HepG2 (cell line): ENCODE results near the gene TNFRSF18. TPM values are rescaled to one million over a fixed set of nuclear protein-coding genes. Genes with fewer than 3 reads are reported as not detected.

ENCODE experiments used
- E2F1 ChIP-seq: sonication (generic); formaldehyde crosslinking; IDR thresholded peaks from 2 replicates; pipeline ENCODE4 v1.5.0; 2020; ENCODE audit warnings: missing genetic modification reagents
- HNF4A ChIP-seq: sonication (generic); formaldehyde crosslinking; IDR thresholded peaks from 2 replicates; pipeline ENCODE4 v1.4.0; 2020; ENCODE audit warnings: missing genetic modification reagents
- HNRNPL ChIP-seq: fragments of 200-400 bp; formaldehyde crosslinking; IDR thresholded peaks from 2 replicates; pipeline ENCODE4 v1.6.1; 2017; ENCODE audit warnings: mild to moderate bottlenecking, low read depth, low read length
- MED13 ChIP-seq: sonication (generic); formaldehyde crosslinking; IDR thresholded peaks from 2 replicates; pipeline ENCODE4 v1.5.0; 2020; ENCODE audit warnings: missing genetic modification reagents
- MXD4 ChIP-seq: IDR thresholded peaks from 2 replicates; pipeline ENCODE4 v1.6.1; 2016; ENCODE audit warnings: mild to moderate bottlenecking, missing biosample characterization, missing genetic modification reagents
- MYC ChIP-seq: sonication (generic); formaldehyde crosslinking; IDR thresholded peaks from 2 replicates; pipeline ENCODE4 v1.9.0; 2021; ENCODE audit warnings: missing genetic modification reagents, borderline replicate concordance
- NFYB ChIP-seq: sonication (generic); formaldehyde crosslinking; IDR thresholded peaks from 2 replicates; pipeline ENCODE4 v1.4.0; 2020; ENCODE audit warnings: missing genetic modification reagents
- NONO ChIP-seq, 2 experiments: fragments of 450-650 bp in 1 of 2; sonication (generic) in 1 of 2; formaldehyde crosslinking in 1 of 2; IDR thresholded peaks in 1 of 2; conservative IDR thresholded peaks in 1 of 2; 2 replicates each; pipeline versions ENCODE4 v1.6.1 to v1.8.0; 2017 to 2022; ENCODE audit warnings: mild to moderate bottlenecking in 1 of 2, missing genetic modification reagents in 1 of 2, moderate library complexity in 1 of 2
- PHF5A ChIP-seq: IDR thresholded peaks from one replicate; pipeline ENCODE4 v1.6.1; 2018; ENCODE audit warnings: low read depth, missing genetic modification reagents; ENCODE audit not compliant: unreplicated experiment
- SP5 ChIP-seq: IDR thresholded peaks from 2 replicates; pipeline ENCODE4 v1.6.1; 2016; ENCODE audit warnings: low read depth, borderline replicate concordance
- THAP7 ChIP-seq: sonication (generic); formaldehyde crosslinking; IDR thresholded peaks from 2 replicates; pipeline ENCODE4 v1.8.1; 2023; ENCODE audit warnings: mild to moderate bottlenecking, missing genetic modification reagents
- ZBTB49 ChIP-seq: sonication (generic); formaldehyde crosslinking; IDR thresholded peaks from 2 replicates; pipeline ENCODE4 v1.4.0; 2020; ENCODE audit warnings: missing genetic modification reagents, borderline replicate concordance
- ZC3H13 ChIP-seq: sonication (generic); formaldehyde crosslinking; IDR thresholded peaks from 2 replicates; pipeline ENCODE4 v1.8.1; 2023; ENCODE audit warnings: mild to moderate bottlenecking, missing genetic modification reagents, moderate library complexity
- ZFY ChIP-seq: sonication (generic); formaldehyde crosslinking; IDR thresholded peaks from 2 replicates; pipeline ENCODE4 v1.4.0; 2020; ENCODE audit warnings: missing genetic modification reagents
- ZNF234 ChIP-seq: sonication (generic); formaldehyde crosslinking; conservative IDR thresholded peaks from 2 replicates; pipeline ENCODE4 v1.5.1; 2020; ENCODE audit warnings: mild to moderate bottlenecking, missing genetic modification reagents
- ZNF282 ChIP-seq: fragments of 450-650 bp; IDR thresholded peaks from 2 replicates; pipeline ENCODE4 v1.6.1; 2018; ENCODE audit not compliant: partially characterized antibody
- ZNF331 ChIP-seq: sonication (generic); formaldehyde crosslinking; IDR thresholded peaks from 2 replicates; pipeline ENCODE4 v1.4.0; 2020; ENCODE audit warnings: missing genetic modification reagents
- ZNF335 ChIP-seq: sonication (generic); formaldehyde crosslinking; IDR thresholded peaks from 2 replicates; pipeline ENCODE4 v1.4.0; 2020; ENCODE audit warnings: missing genetic modification reagents
- ZNF646 ChIP-seq: sonication (generic); formaldehyde crosslinking; IDR thresholded peaks from 2 replicates; pipeline ENCODE4 v1.9.0; 2021; ENCODE audit warnings: mild to moderate bottlenecking, missing genetic modification reagents
- polyA plus RNA-seq, 8 experiments: library from polyadenylated mRNA; depleted of rRNA in 3 of 8; stranded (reverse) in 7 of 8; unstranded in 1 of 8; fragments of >200 nt; fragmentation: Illumina TruSeq in 4 of 8; extraction: Trizol in 4 of 8; gene quantifications; 2 replicates each; pipeline versions ENCODE4 v1.2.1 to v1.2.3, GENCODE V29; 2011 to 2016; ENCODE audit warnings: low read depth in 4 of 8, missing spikeins in 1 of 8, mixed read lengths in 1 of 8; ENCODE audit not compliant: insufficient read depth in 1 of 8
- total RNA-seq, 5 experiments: library from RNA; depleted of rRNA; stranded (reverse); fragments of >200 nt; fragmentation: Illumina TruSeq; extraction: Trizol; gene quantifications; 2 replicates each; pipeline ENCODE4 v1.2.3, GENCODE V29; 2016; ENCODE audit warnings: low read depth in 1 of 5

Gene TNFRSF18
- total and polyA plus RNA-seq, 2 of the 13 experiments (the other 11 are each of a cell fraction or from before 2014, with no cell fraction given), result not detected

GRCh38 chr1:1240822-1241587 is 34.6 kb upstream of the TNFRSF18 start (continued):
- no peak for TF ChIP-seq ZNF646
- no peak for TF ChIP-seq NONO (IDR thresholded peaks at IDR 0.05)
- no peak for TF ChIP-seq NONO (CRISPR knock-in tag; conservative IDR thresholded peaks at IDR 0.05)
- no peak for TF ChIP-seq PHF5A (CRISPR knock-in tag)
- no peak for TF ChIP-seq ZC3H13
- TF ChIP-seq THAP7, result no peak
- no peak for TF ChIP-seq HNF4A
- TF ChIP-seq MXD4 (CRISPR knock-in tag), result no peak
- no peak for TF ChIP-seq MED13
- TF ChIP-seq NFYB (CRISPR knock-in tag), result 0 out of 2 replicates have a peak, but pooled peaks have one; percentile 10
- TF ChIP-seq ZNF234 (CRISPR knock-in tag), result no peak
- TF ChIP-seq HNRNPL, result 0 out of 2 replicates have a peak, but pooled peaks have one; percentile 67
- 0 out of 2 replicates have a peak, but pooled peaks have one; percentile 12 for TF ChIP-seq ZNF331 (CRISPR knock-in tag)
- no peak for TF ChIP-seq E2F1 (CRISPR knock-in tag)
- TF ChIP-seq ZNF282, result no peak
- TF ChIP-seq ZFY (CRISPR knock-in tag), result peak; percentile 70
- no peak for TF ChIP-seq SP5 (CRISPR knock-in tag)
- TF ChIP-seq MYC, result no peak
- no peak for TF ChIP-seq ZBTB49 (CRISPR knock-in tag)
- 0 out of 2 replicates have a peak, but pooled peaks have one; percentile 37 for TF ChIP-seq ZNF335 (CRISPR knock-in tag)
